ENCODE measurements around the gene PPIL6. TPM values are rescaled to one million over a fixed set of nuclear protein-coding genes. Genes with fewer than 3 reads are reported as not detected.

The PPIL6 gene
- polyA plus RNA-seq, 3 donors, result 0.09 to 0.28 (median 0.14) TPM

DNA sequence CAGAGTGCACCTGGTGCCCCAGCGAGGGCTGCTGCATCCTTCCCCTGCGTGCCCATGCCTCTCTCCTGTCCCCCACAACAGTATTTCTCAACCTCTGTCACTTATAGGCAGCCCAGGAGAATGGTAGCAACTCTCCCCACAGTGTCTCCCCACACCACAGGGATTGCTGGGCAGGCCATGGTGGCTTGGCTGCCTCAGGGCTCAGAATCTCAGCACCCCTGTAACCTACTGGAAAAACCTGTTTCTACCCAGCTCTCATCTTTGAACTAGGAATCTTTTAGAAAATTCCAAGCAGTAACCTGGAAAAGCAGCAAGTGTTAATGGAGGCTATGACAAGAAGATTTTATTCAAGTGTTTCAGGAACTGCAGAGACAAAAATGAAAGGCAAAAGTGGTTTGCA is 96.2 kb downstream of the PPIL6 start:
- intact Hi-C loops (cut with micrococcal nuclease), result no loop called here
- H3K27me3 ChIP-seq (ENCODE audit: control insufficient read depth in 2 of 2, insufficient read depth in 2 of 2, low read length in 2 of 2), result no peaks in the 10 kb centered on the region
- H3K79me2 ChIP-seq (ENCODE audit: insufficient read depth, low read length), result no peaks in the 10 kb centered on the region
- no peak for DNase-seq
- no peak overlapping the region for H3K27ac Mint-ChIP-seq
- peaks cover 20% of the 10 kb centered on the region in 2 donors for H3K4me1 ChIP-seq (ENCODE audit: control insufficient read depth in 1 of 2, insufficient read depth in 2 of 2, low read length in 2 of 2)
- H3K9ac ChIP-seq (ENCODE audit: insufficient read depth, low read length, poor library complexity, severe bottlenecking), result no peak overlapping the region
- H3K36me3 Mint-ChIP-seq, result peaks cover 8 to 13% of the 10 kb centered on the region in 2 donors
- H3K4me2 ChIP-seq (replicated peaks; ENCODE audit: extremely low read depth, low read length, poor library complexity, severe bottlenecking), result no peak overlapping the region
- WGBS (ENCODE audit: insufficient coverage), result 27% methylated on average over 2 of the region's 2 CpGs
- peaks cover 0 to 4% (median 0%) of the 10 kb centered on the region in 3 donors for H3K27me3 Mint-ChIP-seq (ENCODE audit: low read depth in 3 of 3)
- TF ChIP-seq, protein P1, sequence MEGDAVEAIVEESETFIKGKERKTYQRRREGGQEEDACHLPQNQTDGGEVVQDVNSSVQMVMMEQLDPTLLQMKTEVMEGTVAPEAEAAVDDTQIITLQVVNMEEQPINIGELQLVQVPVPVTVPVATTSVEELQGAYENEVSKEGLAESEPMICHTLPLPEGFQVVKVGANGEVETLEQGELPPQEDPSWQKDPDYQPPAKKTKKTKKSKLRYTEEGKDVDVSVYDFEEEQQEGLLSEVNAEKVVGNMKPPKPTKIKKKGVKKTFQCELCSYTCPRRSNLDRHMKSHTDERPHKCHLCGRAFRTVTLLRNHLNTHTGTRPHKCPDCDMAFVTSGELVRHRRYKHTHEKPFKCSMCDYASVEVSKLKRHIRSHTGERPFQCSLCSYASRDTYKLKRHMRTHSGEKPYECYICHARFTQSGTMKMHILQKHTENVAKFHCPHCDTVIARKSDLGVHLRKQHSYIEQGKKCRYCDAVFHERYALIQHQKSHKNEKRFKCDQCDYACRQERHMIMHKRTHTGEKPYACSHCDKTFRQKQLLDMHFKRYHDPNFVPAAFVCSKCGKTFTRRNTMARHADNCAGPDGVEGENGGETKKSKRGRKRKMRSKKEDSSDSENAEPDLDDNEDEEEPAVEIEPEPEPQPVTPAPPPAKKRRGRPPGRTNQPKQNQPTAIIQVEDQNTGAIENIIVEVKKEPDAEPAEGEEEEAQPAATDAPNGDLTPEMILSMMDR (IDR thresholded peaks at IDR 0.05), result no peak
- no peaks in the 10 kb centered on the region for H3K9me3 ChIP-seq (replicated peaks in 1 of 2; ENCODE audit: control insufficient read depth in 1 of 2, insufficient read depth in 1 of 2, low read length in 2 of 2)
- H3K4me3 Mint-ChIP-seq, result no peak overlapping the region
- no peak overlapping the region for H3K4me3 ChIP-seq (replicated peaks in 1 of 3; ENCODE audit: low read depth in 2 of 3, low read length in 3 of 3)
- no peak overlapping the region for H2AFZ ChIP-seq (ENCODE audit: insufficient read depth, low read depth, low read length, poor library complexity, severe bottlenecking)
- peaks cover 29% of the 10 kb centered on the region for H3K4me1 Mint-ChIP-seq
- no peaks in the 10 kb centered on the region for H3K36me3 ChIP-seq (replicated peaks in 1 of 2; ENCODE audit: control insufficient read depth in 1 of 2, insufficient read depth in 2 of 2, low read length in 2 of 2)
- peaks cover 0 to 2% (median 0%) of the 10 kb centered on the region in 7 donors for H3K9me3 Mint-ChIP-seq
- H3K27ac ChIP-seq (ENCODE audit: low read depth in 1 of 2, low read length in 2 of 2), result no peak overlapping the region
- no peaks in the 10 kb centered on the region for H4K20me1 ChIP-seq (ENCODE audit: insufficient read depth, low read length)

DNA sequence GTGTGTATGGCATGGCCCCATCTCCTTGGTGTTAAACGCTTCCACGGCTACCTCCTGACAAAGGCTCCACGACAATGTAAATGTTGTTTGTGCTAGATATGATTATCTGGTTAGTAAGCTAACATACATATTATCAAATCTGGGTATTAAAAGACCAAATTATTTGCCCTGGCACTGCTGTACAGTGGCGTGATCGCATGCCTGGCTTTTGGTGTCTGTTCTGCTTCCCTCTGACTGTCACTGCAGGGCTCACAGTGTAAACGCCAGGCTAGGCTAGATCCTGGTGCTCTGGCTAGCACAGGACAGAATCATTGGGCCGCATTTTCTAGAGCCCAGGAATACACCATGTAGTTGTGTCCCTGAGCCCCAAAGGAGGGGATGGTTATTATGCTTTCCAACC is 96.9 kb downstream of the PPIL6 start:
- DNase-seq, result no peak
- Histone ChIP-seq H3K9ac (ENCODE audit: insufficient read depth, low read length, poor library complexity, severe bottlenecking) (no peak overlapping the region), H3K27ac (ENCODE audit: low read depth in 1 of 2, low read length in 2 of 2) (no peak overlapping the region), H2AFZ (ENCODE audit: insufficient read depth, low read depth, low read length, poor library complexity, severe bottlenecking) (no peak overlapping the region), H3K9me3 (replicated peaks in 1 of 2; ENCODE audit: control insufficient read depth in 1 of 2, insufficient read depth in 1 of 2, low read length in 2 of 2) (no peaks in the 10 kb centered on the region), H3K4me1 (ENCODE audit: control insufficient read depth in 1 of 2, insufficient read depth in 2 of 2, low read length in 2 of 2) (peaks cover 13% of the 10 kb centered on the region in 2 donors), H3K36me3 (replicated peaks in 1 of 2; ENCODE audit: control insufficient read depth in 1 of 2, insufficient read depth in 2 of 2, low read length in 2 of 2) (no peaks in the 10 kb centered on the region), H3K4me2 (replicated peaks; ENCODE audit: extremely low read depth, low read length, poor library complexity, severe bottlenecking) (no peak overlapping the region), H3K4me3 (replicated peaks in 1 of 3; ENCODE audit: low read depth in 2 of 3, low read length in 3 of 3) (no peak overlapping the region), H3K27me3 (ENCODE audit: control insufficient read depth in 2 of 2, insufficient read depth in 2 of 2, low read length in 2 of 2) (no peaks in the 10 kb centered on the region), H4K20me1 (ENCODE audit: insufficient read depth, low read length) (no peaks in the 10 kb centered on the region), H3K79me2 (ENCODE audit: insufficient read depth, low read length) (no peaks in the 10 kb centered on the region)
- TF ChIP-seq, protein P1 (IDR thresholded peaks at IDR 0.05), result no peak
- Mint-ChIP-seq H3K27me3 (ENCODE audit: low read depth in 3 of 3) (peaks cover 0 to 4% (median 0%) of the 10 kb centered on the region in 3 donors), H3K4me3 (no peak overlapping the region), H3K4me1 (peaks cover 22% of the 10 kb centered on the region), H3K27ac (peak overlapping the region in 1 of 7 donors; percentile 15), H3K36me3 (peaks cover 13 to 16% of the 10 kb centered on the region in 2 donors), H3K9me3 (peaks cover 0 to 2% (median 0%) of the 10 kb centered on the region in 7 donors)
- WGBS (ENCODE audit: insufficient coverage), result 95% methylated on average over 3 of the region's 7 CpGs
- intact Hi-C loops (cut with micrococcal nuclease), result no loop called here
